GM23248 (cell line): ENCODE results near the gene ATP5PB.

Experiments
- EZH2 ChIP-seq: fragments of 200-600 bp; sonication (generic); IDR thresholded peaks from 2 replicates; pipeline ENCODE4 v1.6.1; 2018; ENCODE audit warnings: antibody characterized with exemption, mild to moderate bottlenecking; ENCODE audit not compliant: insufficient read depth, poor library complexity, severe bottlenecking
- EZH2phosphoT487 ChIP-seq: fragments of 200-600 bp; sonication (generic); IDR thresholded peaks from 2 replicates; pipeline ENCODE4 v1.6.1; 2018; ENCODE audit warnings: antibody characterized with exemption, moderate library complexity, mild to moderate bottlenecking, low read depth; ENCODE audit not compliant: insufficient read depth

- TF ChIP-seq EZH2 (no peak), EZH2phosphoT487 (no peak)
Measured at GRCh38 chr1:111441573-111442192, 7.6 kb upstream of the ATP5PB start.
